Measurements from ENCODE around the gene ARHGAP1.

ARHGAP1 gene

GRCh38 chr11:46700241-46701077 lies at the start of gene ARHGAP1, which contains the start of gene ZNF408:
Gene ARHGAP1, minus strand, starts transcription at chr11:46700619. Its CDS starts 4,512 bp downstream, at chr11:46696107.
Gene ZNF408, plus strand, starts transcription at chr11:46701031. Its CDS starts 17 bp downstream, at chr11:46701048.
- peak; percentile 98 for DNase-seq

GRCh38 chr11:46747150-46747549 lies 46.7 kb upstream of the ARHGAP1 start:
- no peak for DNase-seq

GRCh38 chr11:46745995-46746394 lies 45.6 kb upstream of the ARHGAP1 start:
- DNase-seq: no peak

GRCh38 chr11:46745328-46745727 lies 44.9 kb upstream of the ARHGAP1 start:
- DNase-seq: no peak

GRCh38 chr11:46743693-46744339 lies 43.4 kb upstream of the ARHGAP1 start:
- no peak for DNase-seq

- no peak for DNase-seq
Observed at GRCh38 chr11:46743043-46743442, 42.6 kb upstream of the ARHGAP1 start.

- DNase-seq: peak; percentile 4
Observed at GRCh38 chr11:46741600-46742484, 41.4 kb upstream of the ARHGAP1 start.

- DNase-seq: no peak
Observed at GRCh38 chr11:46738887-46739286, 38.5 kb upstream of the ARHGAP1 start.

GRCh38 chr11:46737699-46738098 lies 37.3 kb upstream of the ARHGAP1 start:
- no peak for DNase-seq

- no peak for DNase-seq
Observed at GRCh38 chr11:46736615-46737014, 36.2 kb upstream of the ARHGAP1 start.

GRCh38 chr11:46736146-46736545 lies 35.7 kb upstream of the ARHGAP1 start:
- no peak for DNase-seq

GRCh38 chr11:46733234-46733633 lies 32.8 kb upstream of the ARHGAP1 start:
- no peak for DNase-seq

- DNase-seq: no peak
Observed at GRCh38 chr11:46731545-46731944, 31.1 kb upstream of the ARHGAP1 start.

- no peak for DNase-seq
Observed at GRCh38 chr11:46729110-46730027, 28.9 kb upstream of the ARHGAP1 start.

- no peak for DNase-seq
Observed at GRCh38 chr11:46728659-46729040, 28.2 kb upstream of the ARHGAP1 start.

- no peak for DNase-seq
Observed at GRCh38 chr11:46727952-46728658, 27.7 kb upstream of the ARHGAP1 start.

GRCh38 chr11:46726206-46726862 lies 25.9 kb upstream of the ARHGAP1 start:
- DNase-seq: no peak

- no peak for DNase-seq
Observed at GRCh38 chr11:46725338-46726205, 25.2 kb upstream of the ARHGAP1 start.

GRCh38 chr11:46724088-46724487 lies 23.7 kb upstream of the ARHGAP1 start:
- no peak for DNase-seq

GRCh38 chr11:46723359-46723680 lies 22.9 kb upstream of the ARHGAP1 start:
- DNase-seq: no peak
